Measurements from ENCODE around the gene PEX13.

The PEX13 gene

GRCh38 chr2:60976256-60976850 lies 41.2 kb upstream of the PEX13 start:
- Histone ChIP-seq H3K27ac (ENCODE audit: extremely low read depth, low read depth, low read length) (no peak overlapping the region), H3K4me1 (ENCODE audit: control insufficient read depth, insufficient read depth, low read length) (no peaks in the 10 kb centered on the region), H3K4me3 (ENCODE audit: low read depth, low read length) (no peak overlapping the region), H3K9me3 (ENCODE audit: control insufficient read depth, insufficient read depth, low read depth, low read length) (no peaks in the 10 kb centered on the region), H3K36me3 (ENCODE audit: control insufficient read depth in 2 of 2, insufficient read depth in 1 of 2, low read length in 2 of 2) (no peaks in the 10 kb centered on the region)
- TF ChIP-seq ZNF350 (tag by site-specific recombination; IDR thresholded peaks at IDR 0.05), result no peak
- no peak for TF ChIP-seq GFI1B (tag by site-specific recombination; IDR thresholded peaks at IDR 0.05)
- TF ChIP-seq HOXD13 (CRISPR knock-in tag; IDR thresholded peaks at IDR 0.05; ENCODE audit: borderline replicate concordance), result no peak
- no peak for TF ChIP-seq ZNF16 (tag by site-specific recombination; IDR thresholded peaks at IDR 0.05; ENCODE audit: low read depth)
- no peak for TF ChIP-seq ZNF654 (tag by site-specific recombination; IDR thresholded peaks at IDR 0.05; ENCODE audit: low read depth)
- TF ChIP-seq ZFP69B (tag by site-specific recombination; IDR thresholded peaks at IDR 0.05), result no peak
- ChIA-PET CTCF (interaction anchor here (0.5 to 0.9 kb wide), 2 partner anchors 8 to 100 kb away, joined by 3 read pairs; no protein-coding TSS in a partner anchor), POLR2A (no interaction called here)

- CTCF ChIA-PET, result no interaction called here
Observed at GRCh38 chr2:60976875-60977561, 40.5 kb upstream of the PEX13 start.

GRCh38 chr2:60977562-60977895 lies 40.0 kb upstream of the PEX13 start:
- CTCF ChIA-PET, result no interaction called here
- H3K9me3 ChIP-seq (ENCODE audit: control insufficient read depth, insufficient read depth, low read depth, low read length), result no peaks in the 10 kb centered on the region

More at GRCh38 chr2:60976875-60977561, 40.5 kb upstream of the PEX13 start:
- Histone ChIP-seq H3K4me1 (ENCODE audit: control insufficient read depth, insufficient read depth, low read length) (no peaks in the 10 kb centered on the region), H3K36me3 (ENCODE audit: control insufficient read depth in 2 of 2, insufficient read depth in 1 of 2, low read length in 2 of 2) (no peaks in the 10 kb centered on the region), H3K9me3 (ENCODE audit: control insufficient read depth, insufficient read depth, low read depth, low read length) (no peaks in the 10 kb centered on the region), H3K27ac (ENCODE audit: extremely low read depth, low read depth, low read length) (no peak overlapping the region), H3K4me3 (ENCODE audit: low read depth, low read length) (no peak overlapping the region)
- POLR2A ChIA-PET, result no interaction called here
- TF ChIP-seq ZNF571 (tag by site-specific recombination; IDR thresholded peaks at IDR 0.05) (no peak), FEZF1 (tag by site-specific recombination; IDR thresholded peaks at IDR 0.05) (no peak), ZBTB21 (tag by site-specific recombination; IDR thresholded peaks at IDR 0.05) (no peak), ZBTB1 (tag by site-specific recombination; IDR thresholded peaks at IDR 0.05) (no peak), INSM2 (tag by site-specific recombination; IDR thresholded peaks at IDR 0.05) (no peak), ZNF239 (tag by site-specific recombination; IDR thresholded peaks at IDR 0.05) (no peak), ZNF23 (tag by site-specific recombination; IDR thresholded peaks at IDR 0.05; ENCODE audit: borderline replicate concordance) (no peak), ZNF223 (tag by site-specific recombination; IDR thresholded peaks at IDR 0.05) (no peak), ZNF184 (tag by site-specific recombination; IDR thresholded peaks at IDR 0.05) (no peak)

More at GRCh38 chr2:60977562-60977895, 40.0 kb upstream of the PEX13 start:
- no peak overlapping the region for H3K4me3 ChIP-seq (ENCODE audit: low read depth, low read length)
- H3K4me1 ChIP-seq (ENCODE audit: control insufficient read depth, insufficient read depth, low read length), result no peaks in the 10 kb centered on the region
- no peaks in the 10 kb centered on the region for H3K36me3 ChIP-seq (ENCODE audit: control insufficient read depth in 2 of 2, insufficient read depth in 1 of 2, low read length in 2 of 2)
- TF ChIP-seq ZNF274 (IDR thresholded peaks at IDR 0.05; ENCODE audit: low read length) (no peak), ZNF274 (tag by site-specific recombination; IDR thresholded peaks at IDR 0.05; ENCODE audit: borderline replicate concordance) (no peak), FEZF1 (tag by site-specific recombination; IDR thresholded peaks at IDR 0.05) (no peak), ZNF558 (tag by site-specific recombination; IDR thresholded peaks at IDR 0.05) (no peak), ZBTB26 (tag by site-specific recombination; optimal IDR thresholded peaks at IDR 0.05) (no peak), ZBTB11 (tag by site-specific recombination; conservative IDR thresholded peaks at IDR 0.05; ENCODE audit: low read depth) (no peak), ZNF791 (tag by site-specific recombination; IDR thresholded peaks at IDR 0.05) (no peak), ZNF132 (tag by site-specific recombination; IDR thresholded peaks at IDR 0.05; ENCODE audit: borderline replicate concordance) (no peak), ZBTB1 (tag by site-specific recombination; IDR thresholded peaks at IDR 0.05) (no peak), ZNF341 (tag by site-specific recombination; IDR thresholded peaks at IDR 0.05; ENCODE audit: low read depth) (no peak), ZNF549 (tag by site-specific recombination; IDR thresholded peaks at IDR 0.05) (no peak), ZNF324 (tag by site-specific recombination; IDR thresholded peaks at IDR 0.05) (no peak), ZNF169 (tag by site-specific recombination; IDR thresholded peaks at IDR 0.05) (no peak), PBX3 (CRISPR knock-in tag; IDR thresholded peaks at IDR 0.05) (no peak)
- no peak overlapping the region for H3K27ac ChIP-seq (ENCODE audit: extremely low read depth, low read depth, low read length)
- POLR2A ChIA-PET, result no interaction called here
